Peyer's patch (tissue), 4 donors: Measurements from ENCODE around the gene CACTIN. TPM values are rescaled to one million over a fixed set of nuclear protein-coding genes. Genes with fewer than 3 reads are reported as not detected.

Experiments used
- DNase-seq, 3 donors: peaks; one replicate each; pipeline ENCODE4 v3.0.0-alpha.2; 2017 to 2019
- H3K27ac ChIP-seq, 4 donors: fragments of 200-600 bp; sonication (generic); one replicate each; pipeline ENCODE4 v1.5.1; 2016 to 2019
- H3K27me3 ChIP-seq, 2 donors: fragments of 200-600 bp; sonication (generic); one replicate each; pipeline ENCODE4 v1.5.1; 2019
- H3K36me3 ChIP-seq, 3 donors: fragments of 200-600 bp; sonication (generic); one replicate each; pipeline ENCODE4 v1.5.1; 2016 to 2019
- H3K4me1 ChIP-seq, 4 donors: fragments of 200-600 bp; sonication (generic); one replicate each; pipeline ENCODE4 v1.5.1; 2016 to 2019
- H3K4me3 ChIP-seq, 4 donors: fragments of 200-600 bp; sonication (generic); 1 replicate in 3 of 4; 2 replicates in 1 of 4; pipeline ENCODE4 v1.5.1; 2016 to 2019; ENCODE audit warnings: mild to moderate bottlenecking in 1 of 4
- H3K9me3 ChIP-seq, 4 donors: fragments of 200-600 bp; sonication (generic); one replicate each; pipeline ENCODE4 v1.5.1; 2016 to 2019; ENCODE audit warnings: mild to moderate bottlenecking in 1 of 4
- CTCF ChIP-seq, 6 experiments: fragments of 450-650 bp in 4 of 6; fragments of 200-600 bp in 2 of 6; sonication (generic) in 1 of 6; IDR thresholded peaks; one replicate each; pipeline ENCODE4 v1.5.1; 2017 to 2019; ENCODE audit warnings: antibody characterized with exemption in 6 of 6, mild to moderate bottlenecking in 3 of 6, moderate library complexity in 1 of 6
- POLR2A ChIP-seq, 2 donors: fragments of 450-650 bp; IDR thresholded peaks; one replicate each; pipeline ENCODE4 v1.5.1; 2017; ENCODE audit warnings: antibody characterized with exemption in 2 of 2, mild to moderate bottlenecking in 2 of 2, moderate library complexity in 2 of 2
- total RNA-seq, 4 donors: library from RNA; depleted of rRNA; stranded (reverse); fragments of >200 nt; gene quantifications; one replicate each; pipeline ENCODE4 v1.1.0, GENCODE V29; 2016

The CACTIN gene
- total RNA-seq, 4 donors from 2014 or later = 21.2 to 60.2 (median 33.3) TPM

DNA sequence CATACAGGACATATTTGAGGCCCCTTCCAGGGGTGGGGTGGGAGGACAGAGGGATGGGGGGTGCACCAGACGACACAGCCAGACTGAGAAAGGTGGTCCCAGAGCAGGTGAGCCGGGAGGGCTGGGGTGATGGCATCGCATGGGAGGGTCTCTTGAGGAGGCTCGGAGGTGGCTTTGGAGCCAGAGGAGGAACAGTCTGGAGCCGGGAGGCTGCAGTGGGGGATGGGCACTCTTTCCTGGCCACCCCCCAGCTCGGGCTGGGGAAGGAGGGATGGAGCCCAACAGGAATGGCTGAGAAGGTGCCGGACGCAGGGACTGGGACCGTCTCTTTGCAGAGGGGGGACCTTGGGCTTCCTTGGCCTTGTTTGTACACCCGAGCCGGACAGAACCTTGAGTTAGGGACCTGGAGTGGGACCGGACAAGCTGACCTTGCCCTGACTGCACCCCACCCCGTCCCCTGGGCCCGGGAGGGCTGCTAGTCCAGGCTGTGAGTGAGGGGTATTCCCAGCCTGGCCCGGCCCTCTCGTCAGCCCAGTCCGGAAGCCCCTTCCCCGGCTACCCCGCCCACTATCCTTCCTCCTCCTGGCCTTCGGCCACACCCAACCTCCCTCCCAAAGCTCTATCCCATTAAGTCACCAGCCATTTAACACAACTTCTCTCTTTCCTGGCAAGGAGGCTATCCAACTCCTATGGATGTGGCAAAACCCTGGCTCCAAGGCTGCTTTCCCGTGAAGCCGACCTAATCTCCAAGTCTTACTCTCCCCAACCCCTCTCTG is 19.1 kb downstream of the CACTIN start:
- TF ChIP-seq POLR2A (IDR thresholded peaks at IDR 0.05) (no peak), CTCF (IDR thresholded peaks at IDR 0.05) (no peak)
- H3K36me3 ChIP-seq = peaks cover 0 to 17% (median 0%) of the 10 kb centered on the region in 3 donors
- H3K4me3 ChIP-seq = peak overlapping the region; percentile 41 to 57 (median 48)
- H3K27ac ChIP-seq = peak overlapping the region; percentile 55 to 74 (median 70)
- peaks cover 0 to 40% (median 23%) of the 10 kb centered on the region in 4 donors for H3K4me1 ChIP-seq
- no peaks in the 10 kb centered on the region for H3K9me3 ChIP-seq
- H3K27me3 ChIP-seq = no peaks in the 10 kb centered on the region
- no peak for DNase-seq

DNA sequence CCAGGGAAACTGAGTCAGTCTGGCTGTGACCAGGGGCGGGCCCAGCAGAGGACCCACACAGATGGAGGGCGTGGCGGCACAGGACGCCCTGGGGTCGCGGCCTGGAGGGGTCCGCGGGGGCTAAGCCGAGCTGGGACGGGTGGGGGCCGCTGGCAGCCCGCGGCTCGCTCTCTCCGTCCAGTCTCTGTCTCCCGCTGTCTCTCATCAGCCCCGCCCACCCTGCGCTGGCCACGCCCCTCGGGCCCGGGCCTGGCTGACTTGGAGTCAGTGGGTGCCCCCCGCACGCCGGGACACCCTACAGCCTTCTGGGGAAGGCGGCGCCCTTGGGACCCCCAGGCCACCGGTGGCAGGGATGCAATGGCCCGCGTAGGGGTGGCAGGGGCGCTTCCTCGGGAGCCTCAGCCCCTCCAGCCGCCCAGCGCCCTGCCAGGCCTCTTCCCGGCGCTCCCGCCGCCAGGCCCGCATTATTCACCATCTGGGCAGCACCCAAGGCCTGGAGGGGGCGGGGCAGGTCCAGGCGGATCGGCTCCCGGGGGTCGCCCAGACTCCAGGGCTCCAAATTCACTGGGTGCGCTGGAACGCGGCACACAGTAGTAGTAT is 19.8 kb downstream of the CACTIN start, which contains the start of gene TBXA2R:
TBXA2R (minus strand) TSS at position 186 of the 600 bp plus-strand sequence. CDS start 6,241 bp downstream, outside the sequence.
- peaks cover 0 to 10% (median 0%) of the 10 kb centered on the region in 3 donors for H3K36me3 ChIP-seq
- TF ChIP-seq POLR2A (IDR thresholded peaks at IDR 0.05) (no peak), CTCF (IDR thresholded peaks at IDR 0.05) (no peak)
- H3K4me3 ChIP-seq = peak within 1 kb of the TSS; percentile 41 to 57 (median 48)
- peak; percentile 67 to 87 (median 78) for DNase-seq
- H3K4me1 ChIP-seq = peaks cover 0 to 40% (median 23%) of the 10 kb centered on the region in 4 donors
- H3K27ac ChIP-seq = peak within 1 kb of the TSS; percentile 55 to 74 (median 70)
- H3K27me3 ChIP-seq = no peaks in the 10 kb centered on the region
- H3K9me3 ChIP-seq = no peaks in the 10 kb centered on the region

GRCh38 chr19:3606174-3606689 is 20.4 kb downstream of the CACTIN start:
- peak overlapping the region; percentile 41 to 57 (median 48) for H3K4me3 ChIP-seq
- no peaks in the 10 kb centered on the region for H3K9me3 ChIP-seq
- peak overlapping the region; percentile 55 to 74 (median 70) for H3K27ac ChIP-seq
- DNase-seq = peak; percentile 54 to 81 (median 79)
- peaks cover 0 to 4% (median 0%) of the 10 kb centered on the region in 3 donors for H3K36me3 ChIP-seq
- no peaks in the 10 kb centered on the region for H3K27me3 ChIP-seq
- TF ChIP-seq CTCF (IDR thresholded peaks at IDR 0.05) = no peak
- peaks cover 0 to 40% (median 23%) of the 10 kb centered on the region in 4 donors for H3K4me1 ChIP-seq

DNA sequence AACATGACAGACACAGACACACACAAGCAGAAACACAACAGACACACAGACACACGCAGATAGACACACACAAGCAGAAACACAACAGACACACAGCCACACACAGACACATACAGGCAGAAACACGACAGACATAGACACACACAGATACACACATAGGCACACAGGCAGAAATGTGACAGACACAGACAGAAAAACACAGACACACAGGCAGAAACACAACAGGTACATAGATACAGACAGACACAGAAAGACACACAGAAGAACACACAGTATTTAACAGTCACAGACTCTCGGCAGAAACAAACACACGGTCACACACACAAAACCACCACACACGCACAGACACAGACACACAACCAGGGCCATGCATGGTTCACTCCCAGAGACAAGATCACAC is 20.8 kb downstream of the CACTIN start:
- DNase-seq = no peak
- TF ChIP-seq CTCF (IDR thresholded peaks at IDR 0.05) (no peak), POLR2A (IDR thresholded peaks at IDR 0.05) (no peak)
- H3K27ac ChIP-seq = peak overlapping the region in 3 of 4 donors; percentile 68 to 74 (median 71)
- H3K9me3 ChIP-seq = no peaks in the 10 kb centered on the region
- H3K36me3 ChIP-seq = no peaks in the 10 kb centered on the region
- peak overlapping the region in 3 of 4 donors; percentile 46 to 57 (median 49) for H3K4me3 ChIP-seq
- H3K27me3 ChIP-seq = no peaks in the 10 kb centered on the region
- H3K4me1 ChIP-seq = peaks cover 0 to 40% (median 23%) of the 10 kb centered on the region in 4 donors

DNA sequence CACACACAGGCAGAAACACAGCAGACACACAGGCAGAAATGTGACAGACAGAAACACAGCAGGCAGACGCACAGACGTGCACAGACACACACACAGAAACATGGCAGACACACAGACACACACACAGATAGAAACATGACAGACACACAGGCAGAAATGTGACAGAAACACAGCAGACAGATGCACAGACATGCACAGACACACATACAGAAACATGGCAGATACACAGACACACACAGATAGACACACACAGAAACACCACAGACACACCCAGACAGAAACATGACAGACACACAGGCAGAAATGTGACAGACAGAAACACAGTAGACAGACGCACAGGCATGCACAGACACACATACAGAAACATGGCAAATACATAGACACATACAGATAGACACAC is 21.2 kb downstream of the CACTIN start:
- H3K9me3 ChIP-seq = no peaks in the 10 kb centered on the region
- no peak for DNase-seq
- H3K4me3 ChIP-seq = peak overlapping the region in 1 of 4 donors; percentile 57
- no peak for TF ChIP-seq CTCF (IDR thresholded peaks at IDR 0.05)
- TF ChIP-seq POLR2A (IDR thresholded peaks at IDR 0.05) = no peak
- H3K27ac ChIP-seq = peak overlapping the region in 2 of 4 donors; percentile 21 to 55
- H3K4me1 ChIP-seq = peaks cover 0 to 40% (median 23%) of the 10 kb centered on the region in 4 donors
- no peaks in the 10 kb centered on the region for H3K36me3 ChIP-seq
- H3K27me3 ChIP-seq = no peaks in the 10 kb centered on the region
